HTR-8/SVneo (cell line): ENCODE results near the gene FAM83C.

Source experiments
- DNase-seq: peaks from one replicate; pipeline ENCODE4 v3.0.0; 2011; ENCODE audit warnings: low spot score, mixed read lengths; ENCODE audit not compliant: insufficient read length
- FAIRE-seq: peaks from 2 replicates; lab custom pipeline; 2011; peaks lifted over from hg19 to GRCh38; lab: Jason Lieb, UNC

The FAM83C gene

DNA sequence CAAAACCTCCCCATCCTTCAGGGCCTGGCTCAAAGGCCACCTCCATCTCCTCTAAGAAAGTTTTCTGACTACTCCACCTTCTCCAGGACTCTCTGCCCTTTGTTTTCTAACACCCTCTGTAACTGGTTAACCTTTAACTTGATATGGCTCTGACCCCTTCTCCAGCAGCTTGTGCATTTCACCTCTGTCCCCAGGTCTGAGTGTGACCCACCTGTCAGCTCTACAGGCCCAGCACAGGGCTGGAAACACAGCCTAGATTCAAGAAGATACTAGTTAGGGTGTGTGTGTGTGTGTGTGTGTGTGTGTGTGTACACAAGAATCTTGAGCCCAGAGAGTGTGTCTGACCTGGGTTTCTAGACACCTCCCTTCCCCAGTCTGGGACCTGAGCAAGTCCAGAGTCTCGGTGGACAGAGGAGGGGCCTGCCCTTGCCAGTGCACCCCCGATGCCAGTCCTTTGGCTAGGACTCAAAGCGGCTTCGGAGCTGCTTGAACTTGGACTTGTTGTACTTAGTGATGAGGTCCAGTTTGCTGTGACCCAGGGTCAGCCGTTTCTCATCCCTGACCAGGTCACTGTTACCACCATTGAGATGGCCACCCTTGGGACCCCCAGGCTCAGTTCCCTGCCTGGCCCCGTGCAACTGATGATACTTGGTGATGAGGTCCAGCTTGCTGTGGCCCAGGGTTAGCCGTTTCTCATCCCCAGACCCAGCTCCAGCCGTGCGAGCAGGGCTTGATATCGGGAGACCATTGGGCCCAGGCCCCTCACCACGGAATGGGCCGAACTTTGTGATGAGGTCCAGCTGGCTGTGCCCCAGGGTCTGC is 5.9 kb downstream of the FAM83C start:
- FAIRE-seq, result no peak
- DNase-seq, result no peak

DNA sequence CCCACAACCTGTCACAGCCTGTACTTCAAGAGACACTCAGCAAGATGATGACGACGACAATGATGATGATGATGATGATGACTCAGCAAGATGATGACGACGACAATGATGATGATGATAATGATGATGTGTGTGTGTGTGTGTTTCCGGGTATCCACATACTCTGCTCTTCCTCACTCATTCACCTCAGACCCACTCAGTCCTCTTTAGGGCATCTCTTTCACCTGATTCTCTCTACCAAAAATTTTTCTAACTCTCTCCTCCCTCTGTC is 6.5 kb downstream of the FAM83C start:
- peak; percentile 87 for FAIRE-seq
- no peak for DNase-seq

DNA sequence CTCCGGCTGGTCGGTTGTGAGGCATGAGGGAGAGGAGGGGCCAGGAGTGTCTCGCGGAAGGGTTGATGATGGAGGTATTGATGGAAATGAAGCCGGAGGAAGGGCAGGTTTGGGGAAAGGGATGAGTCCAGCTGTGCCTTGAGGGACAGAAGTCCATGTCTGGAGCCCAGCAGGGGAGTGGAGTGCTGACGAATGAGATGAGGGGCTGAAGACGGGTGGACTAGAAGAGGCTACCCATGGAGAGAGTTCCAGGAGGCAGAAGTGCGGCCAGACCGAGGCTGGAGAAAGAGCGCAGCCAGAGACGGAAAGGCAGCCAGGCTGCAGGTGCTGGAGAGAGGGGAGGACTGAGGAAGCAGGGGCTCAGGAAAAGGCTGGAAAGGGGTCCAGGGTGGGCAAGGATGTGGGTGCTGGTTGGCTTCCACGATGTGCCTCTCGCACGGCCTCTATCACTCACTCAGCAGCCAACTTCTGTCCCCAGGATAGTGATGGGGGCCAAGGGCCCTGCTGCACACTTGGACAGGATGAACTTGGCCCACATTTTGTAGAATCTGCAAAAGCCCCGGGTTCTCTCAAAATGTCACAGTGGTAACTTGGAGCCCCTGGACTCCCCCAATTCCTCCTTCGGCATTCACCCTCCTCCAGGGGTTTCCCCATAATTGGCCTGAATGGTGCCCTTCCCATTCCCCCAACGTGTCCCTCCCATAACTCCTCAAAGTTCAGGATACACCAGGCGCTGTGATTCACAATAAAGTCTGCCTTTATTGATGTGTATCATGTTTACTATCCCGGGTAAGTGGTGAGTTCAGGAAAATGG is 7.0 kb downstream of the FAM83C start:
- DNase-seq (no peak), FAIRE-seq (peak; percentile 13)

DNA sequence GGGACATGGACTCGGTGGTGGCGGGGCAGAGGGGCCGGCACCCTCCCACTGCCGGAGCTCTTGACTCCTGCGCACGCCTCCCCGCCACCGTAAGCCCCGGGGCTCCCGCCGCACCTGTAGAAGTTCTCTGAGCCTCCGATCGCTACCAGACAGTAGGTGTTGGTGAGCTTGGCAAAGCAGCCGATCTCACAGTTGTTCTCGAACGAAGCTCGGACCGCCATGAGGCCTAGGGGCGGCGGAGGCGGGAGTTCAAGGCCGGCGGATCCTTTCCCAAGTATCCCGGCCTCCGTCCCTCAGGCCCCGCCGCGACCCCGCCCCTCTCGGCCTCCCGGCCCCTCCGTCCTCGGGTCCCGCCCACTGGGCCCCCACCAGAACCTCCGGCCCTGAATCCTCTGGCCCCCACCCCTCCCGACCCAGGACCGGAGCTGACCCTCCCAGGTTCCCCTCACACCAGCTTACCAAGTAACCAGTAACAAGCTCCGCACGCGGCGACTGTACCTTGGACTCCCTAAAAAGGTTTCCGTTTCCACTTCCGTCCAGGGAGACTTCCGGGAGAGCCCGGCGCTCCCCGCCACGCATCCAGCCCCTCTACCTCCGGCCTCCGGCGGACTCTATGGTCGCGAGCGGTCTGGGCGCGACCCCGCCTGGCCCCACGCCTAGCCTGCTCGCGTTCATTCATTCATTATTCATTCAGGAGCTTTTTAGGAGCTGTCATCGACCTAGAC is 7.8 kb downstream of the FAM83C start, which contains the start of gene EIF6:
Gene EIF6 (minus strand): TSS at position 506 of the 725 bp plus-strand sequence. CDS start 285 bp downstream, at position 221.
- peak; percentile 94 for DNase-seq
- FAIRE-seq, result no peak

DNA sequence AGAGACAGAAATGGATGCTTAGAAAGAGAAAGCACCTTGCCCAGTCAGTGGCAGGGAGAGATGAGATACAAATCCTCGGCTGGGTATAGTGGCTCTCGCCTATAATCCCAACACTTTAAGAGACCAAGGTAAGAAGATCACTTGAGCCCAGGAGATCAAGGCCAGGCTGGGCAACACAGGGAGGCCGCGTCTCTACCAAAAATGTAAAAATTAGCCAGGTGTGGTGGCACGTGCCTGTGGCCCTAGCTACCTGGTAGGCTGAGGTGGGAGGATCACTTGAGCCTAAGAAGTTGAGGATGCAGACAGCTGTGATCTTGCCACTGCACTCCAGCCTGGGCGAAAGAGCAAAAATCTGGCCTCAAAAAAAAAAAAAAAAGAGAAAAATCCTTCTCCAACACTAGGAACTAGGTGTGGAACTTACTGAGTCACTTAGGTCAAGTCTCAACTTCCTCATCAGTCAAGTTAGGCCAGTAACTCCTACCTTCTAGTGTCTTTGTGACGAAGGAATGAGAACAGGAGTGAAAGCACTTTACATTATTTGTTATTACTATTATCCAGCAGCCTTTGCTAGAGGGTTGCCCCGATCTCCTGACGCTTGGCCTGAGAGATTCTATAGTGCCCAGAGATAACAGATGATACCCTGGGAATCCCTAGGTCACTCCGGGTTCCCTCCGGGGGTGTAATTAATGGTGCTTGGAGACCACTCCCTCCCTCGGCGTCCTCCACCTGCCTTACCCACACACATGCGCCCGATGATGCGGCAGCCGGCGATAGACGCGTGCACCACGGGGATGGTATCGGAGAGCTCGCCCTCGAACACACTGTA is 8.6 kb downstream of the FAM83C start:
- FAIRE-seq (no peak), DNase-seq (no peak)

DNA sequence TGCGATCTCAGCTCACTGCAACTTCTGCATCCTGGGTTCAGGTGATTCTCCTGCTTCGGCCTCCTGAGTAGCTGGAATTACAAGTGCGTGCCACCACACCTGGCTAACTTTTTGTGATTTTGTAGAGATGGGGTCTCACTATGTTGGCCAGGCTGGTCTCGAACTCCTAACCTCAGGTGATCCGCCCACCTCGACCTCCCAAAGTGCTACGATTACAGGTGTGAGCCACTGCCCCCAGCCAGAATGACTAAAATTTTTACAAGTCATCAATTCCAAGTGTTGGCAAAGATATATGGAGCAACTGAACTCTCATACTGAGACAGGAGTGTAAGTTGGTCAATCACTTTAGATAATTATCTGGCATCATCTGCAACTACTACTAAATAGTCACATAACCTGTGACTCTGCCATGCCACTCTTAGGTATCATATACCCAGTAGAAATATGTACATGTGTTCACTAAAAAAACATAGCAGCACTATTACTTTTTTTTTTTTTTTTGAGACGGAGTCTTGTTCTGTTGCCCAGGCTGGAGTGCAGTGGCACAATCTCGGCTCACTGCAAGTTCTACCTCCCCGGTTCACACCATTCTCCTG is 10.6 kb downstream of the FAM83C start:
- DNase-seq (no peak), FAIRE-seq (no peak)

DNA sequence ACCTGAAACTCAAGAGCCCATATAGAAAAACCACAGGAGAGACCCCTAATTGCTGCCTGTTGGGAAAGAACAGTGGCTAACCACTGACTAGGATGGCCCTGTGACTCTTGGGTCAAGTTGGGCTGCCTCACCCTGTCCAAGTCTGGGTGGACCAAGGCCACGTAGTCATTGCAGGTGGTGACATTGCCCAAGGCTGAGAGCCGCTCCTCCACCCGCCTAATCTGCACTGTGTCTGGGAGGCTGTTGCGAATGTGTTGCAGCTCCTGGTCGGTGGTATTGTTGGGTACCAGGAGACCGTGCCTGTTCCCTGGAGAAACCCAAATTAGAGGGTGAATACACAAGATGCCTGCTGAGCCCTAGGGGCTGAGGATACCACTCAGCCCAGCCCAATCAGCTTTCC is 11.7 kb downstream of the FAM83C start:
- FAIRE-seq, result no peak
- DNase-seq, result no peak

DNA sequence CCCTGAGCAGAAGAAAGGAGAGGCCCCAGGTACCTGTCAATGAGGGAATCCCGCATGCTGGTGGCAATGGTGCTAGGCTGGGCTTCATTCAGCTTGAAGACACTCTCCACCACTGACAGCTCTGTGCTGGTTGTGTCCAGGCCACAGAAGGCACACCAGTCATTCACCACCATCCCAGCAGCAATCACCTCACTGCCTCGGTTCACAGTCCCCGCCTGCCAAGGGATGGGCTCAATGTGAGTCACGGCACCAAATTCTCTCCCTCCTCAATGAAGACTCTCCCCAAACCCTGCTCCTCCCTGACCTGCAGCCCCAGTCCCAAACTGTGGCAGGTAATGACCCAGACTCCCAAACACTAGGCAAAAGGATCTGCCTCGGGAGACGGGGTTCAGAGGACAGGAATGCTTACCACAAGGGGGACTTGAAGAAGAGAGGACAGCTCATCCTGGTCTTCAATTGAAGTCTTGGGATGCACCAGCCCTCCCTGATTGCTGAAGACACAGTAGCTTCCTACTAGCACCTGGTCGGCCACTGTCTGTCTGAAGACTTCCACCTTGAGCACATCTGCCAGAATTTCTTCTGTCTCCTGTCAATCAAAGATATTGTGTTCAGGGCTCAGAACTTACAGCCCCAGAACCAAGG is 12.6 kb downstream of the FAM83C start:
- no peak for FAIRE-seq
- DNase-seq, result no peak

DNA sequence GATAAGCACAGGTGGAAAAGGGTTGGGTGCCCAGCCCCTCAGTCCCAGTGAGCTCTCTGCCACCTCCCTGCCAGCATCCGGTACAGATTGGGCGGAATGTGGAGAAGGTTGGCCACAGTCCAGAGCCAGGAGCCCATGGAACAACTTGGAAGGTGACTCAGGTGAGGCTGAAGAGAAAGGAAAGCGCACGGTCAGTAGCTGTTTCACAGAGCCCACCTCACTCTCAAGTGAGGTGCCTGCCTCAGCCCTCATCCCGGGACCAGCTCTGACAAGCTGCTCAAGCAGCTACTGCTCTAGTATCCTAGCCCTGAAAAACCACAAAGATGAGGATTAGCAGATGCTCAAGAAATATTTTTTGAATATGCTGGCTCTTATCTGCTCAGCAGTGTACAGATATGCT is 13.2 kb downstream of the FAM83C start:
- DNase-seq, result no peak

DNA sequence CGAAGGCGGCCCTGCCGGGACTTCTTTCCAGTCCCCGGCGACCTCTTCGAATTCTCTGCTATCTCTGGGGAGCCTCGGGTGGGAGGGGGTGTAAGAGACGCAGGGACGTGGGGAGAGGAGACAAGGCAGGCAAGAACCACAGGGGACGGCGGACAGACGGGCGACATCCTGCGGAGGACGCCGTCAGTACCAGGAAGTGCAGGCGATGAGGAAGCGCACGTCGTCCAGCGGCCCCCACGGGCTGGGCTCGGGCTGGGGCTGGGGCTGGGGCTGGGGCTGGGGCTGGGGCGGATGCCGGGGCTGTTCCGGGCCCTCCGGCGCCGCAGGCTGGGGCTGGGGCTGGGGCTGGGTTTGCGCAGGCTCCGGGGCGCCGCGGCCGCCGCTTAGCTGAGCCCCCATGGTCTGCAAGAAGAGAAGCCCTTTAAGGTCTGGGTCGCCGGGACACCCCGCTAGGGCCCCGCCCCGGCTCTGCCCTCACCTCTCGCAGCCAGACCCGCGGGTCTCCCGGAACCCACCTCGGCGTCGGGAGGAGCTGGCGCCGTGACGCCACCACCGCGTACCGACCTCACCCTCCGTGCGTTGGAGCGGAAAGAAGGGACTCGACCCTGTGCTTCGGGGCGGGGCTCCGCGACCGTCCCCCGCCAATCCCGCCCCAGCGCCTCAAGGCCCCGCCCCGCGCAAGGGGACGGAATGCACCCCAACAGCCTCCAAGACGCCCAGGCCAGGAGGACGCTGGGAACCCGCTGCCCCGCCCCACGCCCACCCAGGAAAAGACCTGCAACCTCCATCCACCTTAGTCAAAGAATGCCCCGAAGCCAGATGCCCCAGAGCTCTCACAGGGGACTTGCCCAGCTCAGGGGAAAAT is 14.5 kb downstream of the FAM83C start, which contains the start of gene MMP24OS:
Gene MMP24OS (minus strand): TSS at position 592 of the 865 bp plus-strand sequence. CDS start 193 bp downstream, at position 399.
- DNase-seq, result peak; percentile 92
- peak; percentile 98 for FAIRE-seq

More for the DNA sequence above, 13.2 kb downstream of the FAM83C start:
- FAIRE-seq, result no peak

DNA sequence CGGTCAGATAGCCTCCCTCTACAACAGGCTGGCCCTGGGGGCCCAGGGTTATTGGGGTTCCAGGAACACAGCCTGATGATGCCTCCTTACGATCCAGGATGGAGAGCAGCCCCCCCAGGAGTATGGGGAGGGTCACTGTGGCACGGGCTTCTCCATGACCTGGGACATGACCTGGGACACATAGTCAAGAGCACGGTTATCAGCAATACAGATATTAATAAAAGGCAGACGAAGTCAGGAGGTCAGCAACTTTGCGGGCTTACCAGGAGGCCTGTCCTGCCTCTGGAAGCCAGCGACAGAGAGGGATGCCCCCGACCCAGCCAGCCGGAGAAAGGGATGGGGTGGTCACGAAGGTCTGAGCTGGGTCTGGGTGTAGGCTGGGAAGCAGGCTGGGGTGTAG is 15.1 kb downstream of the FAM83C start:
- no peak for DNase-seq
- FAIRE-seq, result no peak

DNA sequence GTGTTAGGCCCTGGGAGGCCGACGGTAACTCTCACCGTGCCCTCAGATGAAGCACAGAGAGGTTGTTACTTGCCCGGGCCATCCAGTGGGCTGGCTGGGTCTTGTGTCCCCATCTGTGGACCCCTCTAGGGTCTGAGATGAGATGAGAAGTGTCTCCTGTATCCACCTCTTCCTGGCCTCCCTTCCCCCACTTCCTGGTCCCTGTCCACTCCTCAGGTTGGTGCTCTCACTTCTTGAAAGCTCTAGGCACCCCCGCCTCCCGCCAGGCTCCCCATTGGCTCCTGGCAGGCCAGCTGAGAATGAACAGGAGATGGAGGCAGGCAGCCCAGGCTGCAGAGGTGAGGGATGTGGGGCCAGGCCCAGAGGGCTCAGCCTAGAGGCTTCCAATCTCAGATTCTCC is 15.8 kb downstream of the FAM83C start:
- DNase-seq (no peak), FAIRE-seq (no peak)

DNA sequence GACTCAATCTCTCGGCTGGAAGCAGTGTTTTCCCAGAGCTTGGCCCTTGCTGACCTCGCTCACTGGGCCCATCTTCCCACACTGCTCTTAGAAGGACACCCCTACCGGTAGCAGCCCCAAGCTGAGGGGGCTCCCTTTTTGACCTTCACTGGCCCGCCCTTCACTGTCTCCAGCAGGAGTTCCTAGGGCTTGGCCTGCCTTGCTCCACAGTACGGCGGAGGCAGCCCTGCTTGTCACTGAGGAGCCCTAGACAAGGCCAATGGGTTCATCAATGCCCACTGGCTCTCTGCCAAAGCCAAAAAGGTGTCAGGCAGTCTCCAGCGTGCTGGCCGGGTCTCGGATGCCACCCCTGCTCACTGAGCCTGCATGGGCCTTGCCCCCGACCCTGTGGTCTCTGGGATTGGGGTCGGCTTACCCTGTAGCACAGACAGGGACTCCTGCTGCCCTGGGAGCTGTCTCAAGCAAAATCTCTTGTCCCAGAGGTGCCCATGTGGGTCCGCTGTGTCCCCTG is 16.4 kb downstream of the FAM83C start:
- no peak for FAIRE-seq
- DNase-seq, result no peak

DNA sequence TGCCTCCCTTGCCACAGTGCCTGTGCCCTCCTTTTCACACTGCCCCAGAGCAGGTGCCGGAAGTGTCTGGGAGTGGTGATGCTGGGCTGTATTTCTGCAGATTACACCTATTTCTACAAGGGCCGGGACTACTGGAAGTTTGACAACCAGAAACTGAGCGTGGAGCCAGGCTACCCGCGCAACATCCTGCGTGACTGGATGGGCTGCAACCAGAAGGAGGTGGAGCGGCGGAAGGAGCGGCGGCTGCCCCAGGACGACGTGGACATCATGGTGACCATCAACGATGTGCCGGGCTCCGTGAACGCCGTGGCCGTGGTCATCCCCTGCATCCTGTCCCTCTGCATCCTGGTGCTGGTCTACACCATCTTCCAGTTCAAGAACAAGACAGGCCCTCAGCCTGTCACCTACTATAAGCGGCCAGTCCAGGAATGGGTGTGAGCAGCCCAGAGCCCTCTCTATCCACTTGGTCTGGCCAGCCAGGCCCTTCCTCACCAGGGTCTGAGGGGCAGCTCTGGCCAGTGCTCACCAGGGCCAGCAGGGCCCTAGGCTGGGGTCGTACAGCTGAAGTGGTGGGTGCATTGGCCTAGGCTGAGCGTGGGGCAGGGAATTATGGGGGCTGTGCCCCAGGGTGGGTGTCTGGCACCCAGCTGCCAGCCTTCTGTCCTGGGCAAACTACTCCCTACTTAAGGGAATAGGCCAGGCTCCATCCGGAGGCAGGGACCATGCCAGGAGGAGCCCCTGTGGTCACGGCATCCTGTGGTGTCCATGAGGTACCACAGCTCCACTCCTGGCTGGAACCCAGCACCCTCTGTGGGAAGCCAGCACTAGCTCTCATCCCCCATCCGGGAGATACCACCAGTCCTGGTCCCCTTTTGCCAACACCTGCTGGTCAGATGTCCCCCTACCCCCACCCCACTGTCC is 17.8 kb downstream of the FAM83C start:
- DNase-seq (no peak), FAIRE-seq (no peak)

DNA sequence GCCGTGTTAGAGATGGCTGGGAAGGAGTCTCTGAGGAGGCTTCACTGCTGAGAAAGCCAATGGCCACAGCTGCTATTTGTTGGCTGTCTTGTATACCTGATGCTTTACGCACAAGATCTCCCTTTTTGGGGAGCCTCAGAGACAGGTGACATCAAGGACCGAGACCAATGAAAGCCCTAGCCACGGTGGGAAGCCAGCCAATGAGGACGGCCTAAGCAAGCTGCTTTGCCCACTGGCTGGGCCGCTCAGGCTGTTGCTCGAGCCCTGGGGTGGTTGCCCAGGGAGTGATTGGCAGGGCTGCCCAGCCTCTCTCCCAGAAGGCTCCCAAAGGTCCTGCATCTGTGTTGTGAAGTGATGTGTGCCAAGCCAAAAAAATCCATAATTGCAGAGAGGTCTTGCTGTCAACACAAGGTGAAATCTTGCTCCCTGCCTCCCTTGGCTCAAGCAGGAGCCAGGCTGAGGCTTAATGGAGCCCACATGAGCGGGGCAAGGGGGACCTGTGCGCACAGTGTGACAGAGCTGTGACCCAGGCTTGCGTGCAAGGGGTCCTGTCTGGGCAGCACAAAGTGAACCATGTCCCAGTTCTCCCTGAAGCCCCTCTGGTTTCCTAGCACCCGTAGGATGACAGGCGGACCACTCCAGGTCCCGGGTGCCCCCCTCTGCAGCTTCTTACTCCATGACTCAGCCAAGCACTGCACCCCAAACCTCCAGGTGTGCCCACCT is 18.6 kb downstream of the FAM83C start:
- DNase-seq (no peak), FAIRE-seq (no peak)

DNA sequence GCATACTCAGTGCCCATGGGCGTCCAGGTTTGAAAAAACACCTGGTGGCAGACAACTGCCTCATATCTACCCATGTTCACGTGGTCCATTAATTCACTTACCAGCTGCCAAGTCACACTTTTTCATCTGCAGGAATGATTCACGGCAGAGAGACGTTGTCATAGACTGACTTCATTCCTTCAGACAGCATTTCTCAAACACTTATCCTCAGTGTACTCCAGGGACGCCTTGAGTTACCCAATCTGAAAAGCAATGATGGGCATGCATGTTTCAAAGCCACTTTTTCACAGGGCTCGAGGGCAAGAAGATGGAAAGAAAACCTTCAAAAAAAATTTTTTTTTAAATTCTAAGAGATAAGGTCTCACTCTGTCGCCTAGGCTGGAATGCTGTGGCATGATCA is 20.3 kb downstream of the FAM83C start:
- no peak for DNase-seq
- FAIRE-seq, result no peak
